ENCODE data around the gene RTN4R.
"Not testable (repeated sequence)": the region's sequence is repeated elsewhere in the genome, so short reads cannot be mapped to it uniquely, and the experiment has no call there.

GRCh38 chr22:20314741-20315336 is 46.7 kb upstream of the RTN4R start:
- TF ChIP-seq, protein P1, sequence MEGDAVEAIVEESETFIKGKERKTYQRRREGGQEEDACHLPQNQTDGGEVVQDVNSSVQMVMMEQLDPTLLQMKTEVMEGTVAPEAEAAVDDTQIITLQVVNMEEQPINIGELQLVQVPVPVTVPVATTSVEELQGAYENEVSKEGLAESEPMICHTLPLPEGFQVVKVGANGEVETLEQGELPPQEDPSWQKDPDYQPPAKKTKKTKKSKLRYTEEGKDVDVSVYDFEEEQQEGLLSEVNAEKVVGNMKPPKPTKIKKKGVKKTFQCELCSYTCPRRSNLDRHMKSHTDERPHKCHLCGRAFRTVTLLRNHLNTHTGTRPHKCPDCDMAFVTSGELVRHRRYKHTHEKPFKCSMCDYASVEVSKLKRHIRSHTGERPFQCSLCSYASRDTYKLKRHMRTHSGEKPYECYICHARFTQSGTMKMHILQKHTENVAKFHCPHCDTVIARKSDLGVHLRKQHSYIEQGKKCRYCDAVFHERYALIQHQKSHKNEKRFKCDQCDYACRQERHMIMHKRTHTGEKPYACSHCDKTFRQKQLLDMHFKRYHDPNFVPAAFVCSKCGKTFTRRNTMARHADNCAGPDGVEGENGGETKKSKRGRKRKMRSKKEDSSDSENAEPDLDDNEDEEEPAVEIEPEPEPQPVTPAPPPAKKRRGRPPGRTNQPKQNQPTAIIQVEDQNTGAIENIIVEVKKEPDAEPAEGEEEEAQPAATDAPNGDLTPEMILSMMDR (IDR thresholded peaks at IDR 0.05), result not testable (repeated sequence)
- TF ChIP-seq POLR2A (IDR thresholded peaks at IDR 0.05), result not testable (repeated sequence)

Data from uterus (tissue), 2 donors.